Epithelial cell of esophagus (primary cell): ENCODE measurements around the gene ACTR1A.

ENCODE experiments used
- DNase-seq: peaks from one replicate; pipeline ENCODE4 v3.0.0; 2010; ENCODE audit warnings: low read depth
- H3K4me3 ChIP-seq: 2 replicates; pipeline ENCODE4 v1.5.1; 2011; ENCODE audit warnings: mild to moderate bottlenecking, low read length, control low read depth
- CTCF ChIP-seq: IDR thresholded peaks from 2 replicates; pipeline ENCODE4 v1.5.1; 2011; ENCODE audit warnings: low read depth, mild to moderate bottlenecking, low read length, control low read depth, inconsistent platforms; ENCODE audit not compliant: insufficient read depth; ENCODE audit errors: missing control alignments

Gene ACTR1A

GRCh38 chr10:102484021-102484420 is 18.5 kb downstream of the ACTR1A start:
- TF ChIP-seq CTCF = no peak
- no peak for DNase-seq
- no peak overlapping the region for H3K4me3 ChIP-seq

GRCh38 chr10:102480396-102480795 is 22.1 kb downstream of the ACTR1A start:
- H3K4me3 ChIP-seq = no peak overlapping the region
- TF ChIP-seq CTCF = no peak
- DNase-seq = no peak

- no peak overlapping the region for H3K4me3 ChIP-seq
- DNase-seq = no peak
- no peak for TF ChIP-seq CTCF
These were observed 22.9 kb downstream of the ACTR1A start for GRCh38 chr10:102479651-102480050.

GRCh38 chr10:102476466-102477141 is 25.9 kb downstream of the ACTR1A start:
- DNase-seq = no peak
- H3K4me3 ChIP-seq = no peak overlapping the region
- no peak for TF ChIP-seq CTCF

- DNase-seq = no peak
- no peak for TF ChIP-seq CTCF
- H3K4me3 ChIP-seq = no peak overlapping the region
These were observed 27.0 kb downstream of the ACTR1A start for GRCh38 chr10:102475451-102476040.

- H3K4me3 ChIP-seq = no peak overlapping the region
- TF ChIP-seq CTCF = no peak
- DNase-seq = no peak
These were observed 28.8 kb downstream of the ACTR1A start for GRCh38 chr10:102473445-102474331.
